ENCODE data around the gene S100P.

- no peak for TF ChIP-seq POLR2A (IDR thresholded peaks at IDR 0.05; ENCODE audit: low read depth, low read length)
- TF ChIP-seq SPI1 (IDR thresholded peaks at IDR 0.05; ENCODE audit: low read depth, low read length): no peak
Observed at GRCh38 chr4:6655924-6656323, 37.8 kb upstream of the S100P start.

Measured in GM12891 (cell line).